Stomach smooth muscle (tissue), 2 donors: Measurements from ENCODE around the gene UTP18.
A peak's percentile ranks its signal among the peaks of the same experiment; 100 is the strongest.
"Not testable (repeated sequence)": the region's sequence is repeated elsewhere in the genome, so short reads cannot be mapped to it uniquely, and the experiment has no call there.

ENCODE experiments used
- H3K27ac ChIP-seq: one replicate; pipeline ENCODE4 v1.7.0; 2013; ENCODE audit warnings: mild to moderate bottlenecking, low read length, inconsistent platforms
- H3K27me3 ChIP-seq, 2 donors: one replicate each; pipeline ENCODE4 v1.7.0; 2013; ENCODE audit warnings: low read length in 2 of 2; ENCODE audit not compliant: insufficient read depth in 2 of 2, control insufficient read depth in 1 of 2
- H3K36me3 ChIP-seq, 2 donors: one replicate each; pipeline ENCODE4 v1.7.0; 2013; ENCODE audit warnings: low read length in 2 of 2; ENCODE audit not compliant: control insufficient read depth in 2 of 2, insufficient read depth in 2 of 2
- H3K4me1 ChIP-seq: one replicate; pipeline ENCODE4 v1.7.0; 2013; ENCODE audit warnings: low read length; ENCODE audit not compliant: control insufficient read depth, insufficient read depth
- H3K4me3 ChIP-seq, 2 donors: one replicate each; pipeline ENCODE4 v1.7.0; 2013; ENCODE audit warnings: low read length in 2 of 2
- H3K9ac ChIP-seq, 2 donors: one replicate each; pipeline ENCODE4 v1.7.0; 2013; ENCODE audit warnings: low read length in 2 of 2, mild to moderate bottlenecking in 1 of 2
- H3K9me3 ChIP-seq, 2 donors: one replicate each; pipeline ENCODE4 v1.7.0; 2013; ENCODE audit warnings: low read length in 2 of 2; ENCODE audit not compliant: control insufficient read depth in 2 of 2
- donor health status: healthy.
- donor health status: Pancreatic carcinoma.

The UTP18 gene

GRCh38 chr17:51260237-51261023 is at the start of gene UTP18:
Gene UTP18, plus strand, starts transcription at chr17:51260546. Its CDS starts 39 bp downstream, at chr17:51260585.
- peak within 1 kb of the TSS; percentile 72 to 92 for H3K4me3 ChIP-seq
- no peaks in the 10 kb centered on the region for H3K9me3 ChIP-seq
- no peaks in the 10 kb centered on the region for H3K27me3 ChIP-seq
- H3K36me3 ChIP-seq: peaks cover 3 to 5% of the 10 kb centered on the region in 2 donors
- peak within 1 kb of the TSS; percentile 96 for H3K27ac ChIP-seq
- H3K4me1 ChIP-seq: peaks cover 23% of the 10 kb centered on the region
- H3K9ac ChIP-seq: peak within 1 kb of the TSS; percentile 97 to 99

GRCh38 chr17:51214920-51215319 is 45.4 kb upstream of the UTP18 start:
- Histone ChIP-seq H3K4me1 (no peaks in the 10 kb centered on the region), H3K4me3 (no peak overlapping the region), H3K27ac (no peak overlapping the region), H3K36me3 (peaks cover 24 to 25% of the 10 kb centered on the region in 2 donors), H3K9ac (no peak overlapping the region), H3K27me3 (no peaks in the 10 kb centered on the region), H3K9me3 (no peaks in the 10 kb centered on the region)

GRCh38 chr17:51217946-51218345 is 42.4 kb upstream of the UTP18 start:
- H3K36me3 ChIP-seq: peaks cover 20 to 27% of the 10 kb centered on the region in 2 donors

DNA sequence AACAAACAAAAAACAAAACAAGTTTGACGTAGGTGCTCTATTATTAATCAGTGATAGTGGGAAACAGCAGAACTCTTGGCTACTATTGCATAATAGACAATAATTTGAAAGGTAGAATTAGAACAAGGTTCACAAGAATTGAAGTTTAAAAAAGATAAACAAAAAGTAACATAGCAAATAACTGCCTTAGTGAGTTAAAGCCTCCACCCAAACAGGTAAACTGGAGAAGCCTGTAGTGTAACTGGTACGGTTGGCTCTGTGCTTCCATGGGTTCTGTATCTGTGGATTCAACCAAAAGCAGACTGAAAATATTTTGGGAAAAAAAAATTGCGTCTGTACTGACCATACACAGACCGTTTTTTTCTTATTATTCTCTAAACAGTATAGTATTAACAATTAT is 39.0 kb upstream of the UTP18 start:
- no peaks in the 10 kb centered on the region for H3K4me1 ChIP-seq
- no peaks in the 10 kb centered on the region for H3K27me3 ChIP-seq
- H3K36me3 ChIP-seq: peaks cover 17 to 24% of the 10 kb centered on the region in 2 donors
- H3K27ac ChIP-seq: no peak overlapping the region
- H3K9me3 ChIP-seq: no peaks in the 10 kb centered on the region
- H3K4me3 ChIP-seq: no peak overlapping the region
- no peak overlapping the region for H3K9ac ChIP-seq

More at GRCh38 chr17:51217946-51218345, 42.4 kb upstream of the UTP18 start:
- no peaks in the 10 kb centered on the region for H3K27me3 ChIP-seq
- no peak overlapping the region for H3K27ac ChIP-seq
- H3K9me3 ChIP-seq: no peaks in the 10 kb centered on the region
- H3K9ac ChIP-seq: no peak overlapping the region
- no peaks in the 10 kb centered on the region for H3K4me1 ChIP-seq
- no peak overlapping the region for H3K4me3 ChIP-seq

DNA sequence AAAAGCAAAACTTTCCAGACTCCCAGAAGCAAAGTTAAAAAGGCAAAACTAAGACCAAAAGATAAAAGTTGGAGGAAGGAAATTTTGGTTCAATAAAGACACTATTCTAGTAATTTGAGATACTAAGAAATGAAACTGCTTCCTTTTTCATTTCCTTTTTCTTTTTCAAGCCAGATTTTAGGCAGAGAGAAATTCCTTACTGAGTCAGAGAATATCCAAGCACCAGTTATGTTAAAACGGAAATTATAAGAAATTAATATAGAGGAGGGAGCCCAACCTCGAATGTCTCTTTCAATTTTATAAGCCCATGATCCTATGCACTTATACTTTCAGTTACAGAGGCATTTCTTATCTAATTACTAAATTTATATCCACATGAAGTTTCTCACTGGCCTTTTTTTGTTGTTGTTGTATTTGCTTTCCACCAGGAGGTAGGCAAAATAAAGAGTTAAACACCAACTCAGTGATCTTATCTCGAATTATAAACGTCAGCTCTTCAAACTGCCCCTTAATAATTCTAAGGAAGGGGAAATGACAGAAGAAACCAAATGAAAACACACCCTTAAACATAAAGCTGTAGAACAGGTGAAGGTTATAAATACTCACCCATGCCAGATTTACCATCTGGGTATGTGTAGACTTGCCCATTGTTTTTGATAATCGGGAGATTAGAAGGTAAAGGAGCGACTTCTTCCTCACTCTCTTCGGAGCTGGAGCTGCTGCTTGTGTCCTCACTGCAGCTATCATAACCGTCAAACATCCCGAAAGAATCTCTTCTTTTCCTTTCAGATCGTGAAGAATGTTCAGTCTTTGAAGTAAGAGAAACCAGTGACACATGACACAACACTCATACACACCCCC is 35.7 kb upstream of the UTP18 start:
- Histone ChIP-seq H3K36me3 (peaks cover 9 to 10% of the 10 kb centered on the region in 2 donors), H3K4me1 (no peaks in the 10 kb centered on the region), H3K4me3 (no peak overlapping the region), H3K9ac (no peak overlapping the region), H3K27ac (no peak overlapping the region), H3K27me3 (no peaks in the 10 kb centered on the region), H3K9me3 (no peaks in the 10 kb centered on the region)

- H3K4me3 ChIP-seq, H3K36me3 ChIP-seq, H3K27me3 ChIP-seq, H3K27ac ChIP-seq, H3K9me3 ChIP-seq, H3K4me1 ChIP-seq, H3K9ac ChIP-seq: not testable (repeated sequence)
These were observed 34.8 kb upstream of the UTP18 start for GRCh38 chr17:51225523-51225922.

DNA sequence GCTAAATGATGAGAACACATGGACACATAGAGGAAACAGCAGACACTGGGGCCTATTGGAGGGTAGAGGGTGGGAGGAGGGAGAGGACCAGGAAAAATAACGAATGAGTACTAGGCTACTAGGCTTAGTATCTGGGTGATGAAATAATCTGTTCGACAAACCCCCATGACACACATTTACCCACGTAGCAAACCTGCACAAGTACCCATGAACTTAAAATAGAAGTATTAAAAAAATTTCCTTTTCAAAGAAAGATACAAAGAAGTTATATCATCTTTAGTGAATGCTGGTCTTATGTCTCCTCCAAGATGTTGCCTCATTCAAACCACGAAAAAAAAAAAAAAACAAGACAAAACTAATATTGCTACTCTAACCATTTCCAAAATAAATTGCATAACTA is 32.2 kb upstream of the UTP18 start:
- Histone ChIP-seq H3K36me3 (peaks cover 3 to 9% of the 10 kb centered on the region in 2 donors), H3K9me3 (no peaks in the 10 kb centered on the region), H3K4me1 (no peaks in the 10 kb centered on the region), H3K27ac (no peak overlapping the region), H3K9ac (no peak overlapping the region), H3K4me3 (no peak overlapping the region), H3K27me3 (no peaks in the 10 kb centered on the region)

- no peaks in the 10 kb centered on the region for H3K36me3 ChIP-seq
- no peaks in the 10 kb centered on the region for H3K9me3 ChIP-seq
- H3K4me3 ChIP-seq: no peak overlapping the region
- no peaks in the 10 kb centered on the region for H3K27me3 ChIP-seq
- no peak overlapping the region for H3K27ac ChIP-seq
- H3K4me1 ChIP-seq: no peaks in the 10 kb centered on the region
- H3K9ac ChIP-seq: no peak overlapping the region
These were observed 30.5 kb upstream of the UTP18 start for GRCh38 chr17:51229889-51230288.

DNA sequence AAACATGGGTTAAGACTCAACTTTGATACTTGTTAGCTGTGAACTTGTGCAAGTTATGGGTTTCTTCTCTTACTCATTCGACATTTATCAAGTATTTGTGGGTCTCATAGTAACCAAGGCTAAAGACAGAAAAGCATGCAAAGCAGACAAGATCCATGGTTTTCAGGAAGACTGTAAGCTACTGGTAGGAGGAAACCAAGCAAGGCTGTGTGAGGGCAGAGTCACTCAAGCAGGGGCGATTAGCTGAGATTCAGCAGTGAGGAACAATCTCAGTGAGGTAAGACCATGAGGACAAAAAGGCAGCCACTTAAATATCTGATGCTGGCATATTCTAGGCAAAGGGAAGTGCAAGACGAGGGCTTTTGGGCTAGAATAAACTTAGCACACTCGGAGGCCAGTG is 30.0 kb upstream of the UTP18 start:
- Histone ChIP-seq H3K9me3 (no peaks in the 10 kb centered on the region), H3K36me3 (no peaks in the 10 kb centered on the region)

GRCh38 chr17:51231999-51232398 is 28.3 kb upstream of the UTP18 start:
- Histone ChIP-seq H3K27ac (no peak overlapping the region), H3K4me3 (no peak overlapping the region), H3K27me3 (no peaks in the 10 kb centered on the region), H3K9ac (no peak overlapping the region), H3K4me1 (no peaks in the 10 kb centered on the region), H3K9me3 (no peaks in the 10 kb centered on the region), H3K36me3 (no peaks in the 10 kb centered on the region)

More for the DNA sequence above, 30.0 kb upstream of the UTP18 start:
- Histone ChIP-seq H3K4me1 (no peaks in the 10 kb centered on the region), H3K9ac (no peak overlapping the region), H3K27ac (no peak overlapping the region), H3K4me3 (no peak overlapping the region), H3K27me3 (no peaks in the 10 kb centered on the region)
